Naive thymus-derived CD8-positive, alpha-beta T cell (primary cell): ENCODE measurements around the gene APBB3. TPM values are rescaled to one million over a fixed set of nuclear protein-coding genes. Genes with fewer than 3 reads are reported as not detected.

Source experiments
- ATAC-seq, 2 donors: fragments of 150-1000 bp; cut with Tn5 transposase in 1 of 2; sonication (Bioruptor Pico), chemical (Tn5 transposase) in 1 of 2; 1 replicate in 1 of 2; 2 replicates in 1 of 2; pipeline ENCODE4 v1.10.0; 2021; ENCODE audit warnings: mild to moderate bottlenecking in 2 of 2, moderate library complexity in 2 of 2
- POLR2A ChIA-PET: fragments of 350-600 bp; sonication (Branson Sonifier 250); formaldehyde crosslinking; loops from one replicate; lab custom pipeline; 2021; ENCODE audit warnings: antibody characterized with exemption; lab: Charles Lee
- DNase-seq, 10 donors: peaks; one replicate each; pipeline versions ENCODE4 v3.0.0 to v3.0.0-alpha.2; 2020 to 2022
- H3K27ac Mint-ChIP-seq, 10 donors: one replicate each; pipeline ENCODE4 v1.8.0; 2020 to 2022; ENCODE audit warnings: mild to moderate bottlenecking in 10 of 10, mixed read lengths in 10 of 10, moderate library complexity in 4 of 10, inconsistent platforms in 1 of 10
- H3K27me3 Mint-ChIP-seq, 5 donors: one replicate each; pipeline ENCODE4 v1.8.0; 2021 to 2022; ENCODE audit warnings: mixed read lengths in 5 of 5
- H3K36me3 Mint-ChIP-seq, 3 donors: one replicate each; pipeline ENCODE4 v1.8.0; 2020 to 2022; ENCODE audit warnings: mixed read lengths in 3 of 3, mild to moderate bottlenecking in 2 of 3, inconsistent platforms in 1 of 3
- H3K4me1 Mint-ChIP-seq, 4 donors: one replicate each; pipeline ENCODE4 v1.8.0; 2021 to 2022; ENCODE audit warnings: mixed read lengths in 4 of 4
- H3K4me3 Mint-ChIP-seq, 10 donors: one replicate each; pipeline ENCODE4 v1.8.0; 2020 to 2022; ENCODE audit warnings: mild to moderate bottlenecking in 10 of 10, mixed read lengths in 10 of 10, moderate library complexity in 6 of 10, inconsistent platforms in 1 of 10
- H3K9me3 Mint-ChIP-seq, 9 donors: one replicate each; pipeline ENCODE4 v1.8.0; 2020 to 2022; ENCODE audit warnings: mixed read lengths in 9 of 9, mild to moderate bottlenecking in 3 of 9, inconsistent platforms in 1 of 9, moderate library complexity in 1 of 9
- polyA plus RNA-seq, 3 donors: library from polyadenylated mRNA; unstranded; fragments of 300-500 nt; fragmentation: Illumina TruSeq; gene quantifications; one replicate each; pipeline ENCODE4 v1.2.3, GENCODE V29; 2021
- total RNA-seq, 8 experiments: library from RNA in 2 of 8; stranded (reverse) in 2 of 8; gene quantifications; one replicate each; pipeline ENCODE4 v1.2.3 and lab custom pipeline; 2021 to 2026

APBB3 gene
- total and polyA plus RNA-seq, 5 experiments from 2014 or later: 2.5 to 77.5 (median 4.6) TPM

GRCh38 chr5:140571105-140571504, 6.7 kb upstream of the APBB3 start:
- peak overlapping the region in 1 of 10 donors; percentile 8 for H3K4me3 Mint-ChIP-seq
- H3K36me3 Mint-ChIP-seq: peaks cover 0 to 25% (median 10%) of the 10 kb centered on the region in 3 donors
- DNase-seq (no peak), ATAC-seq (no peak)
- POLR2A ChIA-PET: no interaction called here
- peaks cover 26 to 45% (median 42%) of the 10 kb centered on the region in 4 donors for H3K4me1 Mint-ChIP-seq
- H3K9me3 Mint-ChIP-seq: no peaks in the 10 kb centered on the region
- peak overlapping the region in 7 of 10 donors; percentile 32 to 98 (median 73) for H3K27ac Mint-ChIP-seq
- H3K27me3 Mint-ChIP-seq: no peaks in the 10 kb centered on the region

DNA sequence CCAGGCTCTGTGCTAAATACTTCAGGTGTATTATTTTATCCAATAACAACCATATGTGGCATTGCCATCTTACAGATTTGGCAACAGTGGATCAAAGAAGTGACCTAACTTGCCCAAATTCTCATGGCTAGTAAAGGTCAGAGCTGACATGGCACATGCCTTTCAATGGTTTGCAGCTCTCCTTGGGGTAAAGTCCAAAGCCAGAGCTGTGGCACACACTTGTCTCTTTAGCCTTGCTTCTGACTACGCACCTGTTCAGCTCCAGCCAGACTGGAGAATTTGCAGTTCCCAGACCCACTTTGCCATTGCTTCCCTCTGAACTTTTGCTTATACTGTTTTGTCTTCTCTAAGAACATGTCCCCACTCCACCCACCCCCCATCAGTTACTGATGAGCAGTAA, 6.1 kb upstream of the APBB3 start:
- peak overlapping the region in 4 of 10 donors; percentile 15 to 72 (median 47) for H3K4me3 Mint-ChIP-seq
- H3K27me3 Mint-ChIP-seq: no peaks in the 10 kb centered on the region
- H3K36me3 Mint-ChIP-seq: peaks cover 0 to 25% (median 10%) of the 10 kb centered on the region in 3 donors
- POLR2A ChIA-PET: interaction anchor here (1.1 to 1.2 kb wide), 2 partner anchors 18 to 22 kb away, joined by 3 to 4 read pairs; no protein-coding TSS in a partner anchor
- DNase-seq (no peak), ATAC-seq (no peak)
- peaks cover 30 to 49% (median 49%) of the 10 kb centered on the region in 4 donors for H3K4me1 Mint-ChIP-seq
- H3K27ac Mint-ChIP-seq: peak overlapping the region in 9 of 10 donors; percentile 96 to 99 (median 97)
- H3K9me3 Mint-ChIP-seq: no peaks in the 10 kb centered on the region

- H3K27me3 Mint-ChIP-seq: no peaks in the 10 kb centered on the region
- H3K9me3 Mint-ChIP-seq: no peaks in the 10 kb centered on the region
- H3K4me1 Mint-ChIP-seq: peaks cover 33 to 53% (median 53%) of the 10 kb centered on the region in 4 donors
- ATAC-seq (no peak), DNase-seq (no peak)
- H3K27ac Mint-ChIP-seq: peak overlapping the region; percentile 93 to 99 (median 97)
- peaks cover 0 to 25% (median 10%) of the 10 kb centered on the region in 3 donors for H3K36me3 Mint-ChIP-seq
- H3K4me3 Mint-ChIP-seq: peak overlapping the region in 4 of 10 donors; percentile 15 to 72 (median 47)
- POLR2A ChIA-PET: interaction anchor here (0.7 to 1.6 kb wide), 6 partner anchors 8 to 69 kb away, joined by 3 to 7 read pairs (median 4); partner anchors contain the start of genes CD14, SRA1 and TMCO6
These were observed 5.7 kb upstream of the APBB3 start for GRCh38 chr5:140570058-140570457.

DNA sequence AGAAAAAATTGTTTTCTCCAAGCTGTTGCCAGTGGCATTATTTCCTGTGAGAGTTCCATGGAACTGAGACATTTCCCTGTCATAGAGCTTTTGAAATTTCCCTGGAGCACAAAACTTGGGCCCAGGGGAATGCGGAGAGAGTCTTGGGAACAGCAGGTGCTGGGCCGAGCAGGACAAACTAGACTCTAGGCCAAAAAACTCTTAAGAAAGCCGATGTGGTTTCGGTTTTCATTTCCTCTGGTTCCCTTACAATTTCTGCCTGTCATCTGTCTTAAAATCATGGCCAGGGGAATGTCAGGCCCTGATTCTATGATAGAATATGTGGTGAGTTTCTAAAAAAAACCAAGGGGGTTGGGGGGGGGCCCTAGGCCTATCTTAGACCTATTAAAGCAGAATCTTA, 4.8 kb upstream of the APBB3 start:
- Mint-ChIP-seq H3K36me3 (peaks cover 0 to 25% (median 10%) of the 10 kb centered on the region in 3 donors), H3K9me3 (no peaks in the 10 kb centered on the region), H3K27ac (peak overlapping the region; percentile 93 to 99 (median 97)), H3K4me1 (peaks cover 34 to 62% (median 59%) of the 10 kb centered on the region in 4 donors), H3K4me3 (peak overlapping the region; percentile 64 to 83 (median 78)), H3K27me3 (no peaks in the 10 kb centered on the region)
- POLR2A ChIA-PET: interaction anchor here (0.7 to 1.6 kb wide), 7 partner anchors 9 to 70 kb away, joined by 3 to 7 read pairs (median 4); partner anchors contain the start of genes CD14, SRA1 and TMCO6
- no peak for ATAC-seq
- peak in 1 of 10 donors; percentile 28 for DNase-seq

DNA sequence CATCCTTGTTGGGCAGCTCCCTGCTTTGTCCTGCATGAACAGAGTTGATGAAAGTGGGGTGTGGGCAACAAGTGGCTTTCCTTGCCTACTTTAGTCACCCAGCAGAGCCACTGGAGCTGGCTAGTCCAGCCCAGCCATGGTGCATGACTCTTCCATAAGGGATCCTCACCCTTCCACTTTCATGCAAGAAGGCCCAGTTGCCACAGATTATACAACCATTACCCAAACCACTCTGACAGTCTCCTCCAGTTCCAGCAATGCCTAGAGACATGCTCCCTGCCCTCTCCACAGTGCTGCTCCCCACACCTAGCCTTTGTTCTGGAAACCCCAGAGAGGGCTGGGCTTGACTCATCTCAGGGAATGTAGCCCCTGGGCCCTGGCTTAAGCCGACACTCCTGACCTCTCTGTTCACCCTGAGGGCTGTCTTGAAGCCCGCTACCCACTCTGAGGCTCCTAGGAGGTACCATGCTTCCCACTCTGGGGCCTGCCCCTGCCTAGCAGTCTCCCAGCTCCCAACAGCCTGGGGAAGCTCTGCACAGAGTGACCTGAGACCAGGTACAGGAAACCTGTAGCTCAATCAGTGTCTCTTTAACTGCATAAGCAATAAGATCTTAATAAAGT, 4.2 kb upstream of the APBB3 start:
- DNase-seq: no peak
- POLR2A ChIA-PET: interaction anchor here (0.7 to 1.6 kb wide), 4 partner anchors 11 to 71 kb away, joined by 3 to 7 read pairs (median 5); partner anchors contain the start of genes CD14, SRA1 and TMCO6

GRCh38 chr5:140567871-140568270, 3.5 kb upstream of the APBB3 start:
- DNase-seq (no peak), ATAC-seq (no peak)
- peaks cover 0 to 25% (median 10%) of the 10 kb centered on the region in 3 donors for H3K36me3 Mint-ChIP-seq
- no peaks in the 10 kb centered on the region for H3K9me3 Mint-ChIP-seq
- H3K27ac Mint-ChIP-seq: peak overlapping the region in 9 of 10 donors; percentile 88 to 99 (median 97)
- H3K27me3 Mint-ChIP-seq: no peaks in the 10 kb centered on the region
- POLR2A ChIA-PET: interaction anchor here (0.8 kb wide), 1 partner anchor 80 kb away, joined by 4 read pairs; the partner anchor contains the start of genes IK and NDUFA2
- peaks cover 36 to 74% (median 72%) of the 10 kb centered on the region in 4 donors for H3K4me1 Mint-ChIP-seq
- peak overlapping the region in 4 of 10 donors; percentile 9 to 76 (median 23) for H3K4me3 Mint-ChIP-seq

More for the DNA sequence above, 4.2 kb upstream of the APBB3 start:
- Mint-ChIP-seq H3K27ac (peak overlapping the region; percentile 93 to 99 (median 97)), H3K36me3 (peaks cover 0 to 25% (median 10%) of the 10 kb centered on the region in 3 donors), H3K27me3 (no peaks in the 10 kb centered on the region), H3K4me1 (peaks cover 36 to 68% (median 65%) of the 10 kb centered on the region in 4 donors), H3K9me3 (no peaks in the 10 kb centered on the region), H3K4me3 (peak overlapping the region in 9 of 10 donors; percentile 3 to 83 (median 80))
- no peak for ATAC-seq

GRCh38 chr5:140567136-140567818, 2.9 kb upstream of the APBB3 start:
- Mint-ChIP-seq H3K4me3 (peak overlapping the region in 4 of 10 donors; percentile 10 to 76 (median 58)), H3K4me1 (peaks cover 39 to 80% (median 77%) of the 10 kb centered on the region in 4 donors), H3K36me3 (peaks cover 0 to 25% (median 10%) of the 10 kb centered on the region in 3 donors), H3K27ac (peak overlapping the region in 7 of 10 donors; percentile 60 to 99 (median 88)), H3K9me3 (no peaks in the 10 kb centered on the region), H3K27me3 (no peaks in the 10 kb centered on the region)
- POLR2A ChIA-PET: interaction anchor here (0.8 to 1.4 kb wide), 2 partner anchors 20 to 80 kb away, joined by 3 to 4 read pairs; partner anchors contain the start of genes EIF4EBP3, IK and NDUFA2
- DNase-seq: no peak
- no peak for ATAC-seq

GRCh38 chr5:140566665-140567064, 2.3 kb upstream of the APBB3 start:
- Mint-ChIP-seq H3K27ac (peak overlapping the region in 4 of 10 donors; percentile 65 to 86 (median 79)), H3K4me1 (peaks cover 39 to 82% (median 77%) of the 10 kb centered on the region in 4 donors), H3K27me3 (no peaks in the 10 kb centered on the region), H3K4me3 (peak overlapping the region in 3 of 10 donors; percentile 66 to 95 (median 67)), H3K9me3 (no peaks in the 10 kb centered on the region), H3K36me3 (peaks cover 0 to 25% (median 10%) of the 10 kb centered on the region in 3 donors)
- DNase-seq (no peak), ATAC-seq (no peak)
- POLR2A ChIA-PET: interaction anchor here (1.1 to 3.5 kb wide), 4 partner anchors 10 to 134 kb away, joined by 3 to 24 read pairs (median 4); partner anchors contain the start of genes EIF4EBP3, IK, NDUFA2 and ZMAT2

DNA sequence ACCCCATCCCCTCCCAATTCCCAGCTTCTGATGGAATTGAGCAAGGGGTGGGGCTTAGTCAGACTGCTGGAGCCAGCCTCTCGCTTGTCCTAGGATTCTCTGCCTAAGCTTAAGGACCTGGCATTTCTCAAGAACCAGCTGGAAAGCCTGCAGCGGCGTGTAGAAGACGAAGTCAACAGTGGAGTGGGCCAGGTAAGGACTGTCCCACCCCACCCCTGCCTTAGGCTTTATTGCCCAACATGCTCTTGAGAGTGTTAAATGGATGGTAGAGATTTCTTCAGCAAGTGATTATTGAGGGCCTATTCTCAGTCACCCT, 1.3 kb upstream of the APBB3 start:
- POLR2A ChIA-PET: interaction anchor here (0.7 to 3.8 kb wide), 9 partner anchors 10 to 146 kb away, joined by 3 to 26 read pairs (median 4); partner anchors contain the start of genes CD14, EIF4EBP3, IK and NDUFA2
- peaks cover 42 to 82% (median 78%) of the 10 kb centered on the region in 4 donors for H3K4me1 Mint-ChIP-seq

DNA sequence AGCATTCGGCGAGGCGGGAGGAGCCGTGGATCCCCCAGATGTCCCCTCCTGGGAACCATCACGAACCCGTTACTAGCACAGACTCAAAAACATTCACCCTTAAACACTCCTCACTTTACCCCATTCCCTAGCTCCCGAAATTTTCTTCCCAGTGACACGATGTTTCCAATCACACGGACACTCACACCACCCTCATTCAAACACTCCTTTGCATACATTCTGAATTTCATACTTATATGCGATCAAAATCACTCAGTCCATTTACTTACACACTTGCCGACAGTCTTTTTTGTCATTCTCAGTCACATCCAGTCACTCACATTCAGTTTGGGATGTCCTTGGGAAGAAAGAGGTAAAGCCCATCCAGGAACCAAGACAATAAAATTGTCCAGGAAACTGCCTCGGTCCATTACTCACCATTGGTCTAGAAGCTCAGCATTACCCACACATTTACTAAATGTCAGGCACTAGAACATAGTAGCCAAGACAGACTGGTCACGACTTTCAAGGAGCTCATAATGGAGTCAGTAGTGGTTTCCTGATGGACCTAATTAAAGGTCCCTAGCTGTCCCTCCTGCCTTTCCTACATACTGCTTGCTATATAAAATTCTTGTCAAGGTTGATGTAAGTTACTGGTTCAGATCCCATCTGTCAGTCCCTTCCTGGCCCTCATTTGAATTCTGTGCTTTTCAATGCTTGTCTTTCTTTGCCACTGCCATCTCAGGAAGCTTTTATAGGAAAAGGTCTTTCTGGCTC, 804 bp upstream of the APBB3 start:
- Mint-ChIP-seq H3K27me3 (no peaks in the 10 kb centered on the region), H3K27ac (peak overlapping the region; percentile 96 to 99 (median 98)), H3K4me3 (peak overlapping the region; percentile 91 to 99 (median 96)), H3K36me3 (peaks cover 0 to 23% (median 10%) of the 10 kb centered on the region in 3 donors), H3K9me3 (no peaks in the 10 kb centered on the region), H3K4me1 (peaks cover 40 to 78% (median 74%) of the 10 kb centered on the region in 4 donors)
- DNase-seq (peak in 1 of 10 donors; percentile 35), ATAC-seq (peak in 1 of 2 donors; percentile 4)
- POLR2A ChIA-PET: interaction anchor here (0.7 to 3.8 kb wide), 10 partner anchors 10 to 163 kb away, joined by 3 to 26 read pairs (median 6); partner anchors contain the start of genes ANKHD1, CD14, EIF4EBP3 and IK

More for the DNA sequence above, 1.3 kb upstream of the APBB3 start:
- Mint-ChIP-seq H3K27ac (peak overlapping the region; percentile 81 to 99 (median 98)), H3K9me3 (no peaks in the 10 kb centered on the region), H3K36me3 (peaks cover 0 to 28% (median 10%) of the 10 kb centered on the region in 3 donors), H3K27me3 (no peaks in the 10 kb centered on the region), H3K4me3 (peak overlapping the region; percentile 91 to 99 (median 96))
- DNase-seq (no peak), ATAC-seq (no peak)

DNA sequence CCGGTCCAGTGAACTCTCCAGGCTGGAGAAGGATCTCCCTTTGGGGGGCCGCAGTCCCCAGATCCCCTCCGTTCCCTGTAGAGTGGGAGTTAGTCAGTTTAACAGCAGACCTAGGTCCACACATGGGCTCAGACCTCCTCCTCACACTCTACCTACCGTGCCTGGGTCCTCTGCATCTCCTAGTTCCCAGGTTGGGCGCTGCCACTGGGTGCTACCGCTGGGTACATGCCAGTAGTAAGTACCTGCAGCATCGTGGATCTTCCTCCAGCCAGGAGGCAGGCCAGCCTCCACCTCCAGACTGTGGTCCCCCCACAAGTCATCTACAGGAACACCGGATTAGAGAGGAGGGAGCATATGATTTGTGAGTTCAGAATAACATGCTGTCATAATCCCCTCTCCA, 802 bp downstream of the APBB3 start:
- Mint-ChIP-seq H3K36me3 (peaks cover 0 to 25% (median 10%) of the 10 kb centered on the region in 3 donors), H3K4me3 (peak overlapping the region; percentile 91 to 99 (median 96)), H3K27me3 (no peaks in the 10 kb centered on the region), H3K4me1 (peaks cover 35 to 62% (median 58%) of the 10 kb centered on the region in 4 donors), H3K9me3 (no peaks in the 10 kb centered on the region), H3K27ac (peak overlapping the region; percentile 96 to 99 (median 98))
- DNase-seq (no peak), ATAC-seq (no peak)
- POLR2A ChIA-PET: interaction anchor here (0.6 to 4.1 kb wide), 15 partner anchors 12 to 1012 kb away, joined by 3 to 61 read pairs (median 4); partner anchors contain the start of genes ANKHD1, CD14, EIF4EBP3 and HARS1
